Uterus (tissue), 4 donors: ENCODE measurements around the gene CHORDC1. TPM values are rescaled to one million over a fixed set of nuclear protein-coding genes. Genes with fewer than 3 reads are reported as not detected.

Source experiments
- DNase-seq, 2 donors: peaks; one replicate each; pipeline ENCODE4 v3.0.0-alpha.2; 2019 to 2020
- H3K27ac ChIP-seq, 2 donors: fragments of 200-600 bp; sonication (generic); 1 replicate in 1 of 2; 2 replicates in 1 of 2; pipeline ENCODE4 v1.5.1; 2016 to 2018
- H3K27me3 ChIP-seq, 2 donors: fragments of 200-600 bp; sonication (generic); one replicate each; pipeline ENCODE4 v1.5.1; 2018 to 2019; ENCODE audit warnings: control low read depth in 1 of 2
- H3K36me3 ChIP-seq, 2 donors: fragments of 200-600 bp; sonication (generic); one replicate each; pipeline ENCODE4 v1.5.1; 2019; ENCODE audit warnings: control low read depth in 1 of 2
- H3K4me1 ChIP-seq, 2 donors: fragments of 200-600 bp; sonication (generic); one replicate each; pipeline ENCODE4 v1.5.1; 2018 to 2019; ENCODE audit warnings: control low read depth in 1 of 2
- H3K4me3 ChIP-seq, 2 donors: fragments of 200-600 bp; sonication (generic); 1 replicate in 1 of 2; 2 replicates in 1 of 2; pipeline ENCODE4 v1.5.1; 2018 to 2019; ENCODE audit warnings: mild to moderate bottlenecking in 1 of 2
- H3K9me3 ChIP-seq, 2 donors: fragments of 200-600 bp; sonication (generic); one replicate each; pipeline ENCODE4 v1.5.1; 2019; ENCODE audit warnings: control low read depth in 1 of 2
- CTCF ChIP-seq, 4 experiments: fragments of 200-600 bp in 2 of 4; fragments of 450-650 bp in 2 of 4; sonication (generic) in 2 of 4; IDR thresholded peaks; one replicate each; pipeline ENCODE4 v1.5.1; 2016 to 2019; ENCODE audit warnings: antibody characterized with exemption in 4 of 4, mild to moderate bottlenecking in 2 of 4, moderate library complexity in 1 of 4
- POLR2A ChIP-seq, 2 donors: fragments of 450-650 bp; IDR thresholded peaks; one replicate each; pipeline ENCODE4 v1.6.1; 2016; ENCODE audit warnings: antibody characterized with exemption in 2 of 2, mild to moderate bottlenecking in 1 of 2, moderate library complexity in 1 of 2
- intact Hi-C: fragments of 100-400 bp; cut with DNase I; formaldehyde crosslinking; loops from one replicate; pipeline ENCODE4 v1.15.1; 2023; ENCODE audit warnings: low total_unique reads
- total RNA-seq, 4 donors: library from RNA; depleted of rRNA in 3 of 4; stranded (reverse); fragments of >200 nt in 3 of 4; gene quantifications; one replicate each; pipeline versions ENCODE4 v1.1.0 to v1.2.4, GENCODE V29; 2014 to 2023
- donor health status: DM: yes; HTN: yes; CAD: no.

CHORDC1 gene
- total RNA-seq, 4 donors from 2014 or later: 23.5 to 373 (median 58.7) TPM

GRCh38 chr11:90189011-90189410, 33.8 kb downstream of the CHORDC1 start:
- intact Hi-C loops: no loop called here
- no peak overlapping the region for H3K4me3 ChIP-seq
- H3K27me3 ChIP-seq: no peaks in the 10 kb centered on the region
- TF ChIP-seq CTCF (IDR thresholded peaks at IDR 0.05): no peak
- no peak for TF ChIP-seq POLR2A (IDR thresholded peaks at IDR 0.05)
- H3K4me1 ChIP-seq: no peaks in the 10 kb centered on the region
- no peaks in the 10 kb centered on the region for H3K36me3 ChIP-seq
- no peak overlapping the region for H3K27ac ChIP-seq
- no peaks in the 10 kb centered on the region for H3K9me3 ChIP-seq
- DNase-seq: no peak

- Histone ChIP-seq H3K9me3 (no peaks in the 10 kb centered on the region), H3K36me3 (no peaks in the 10 kb centered on the region), H3K27me3 (no peaks in the 10 kb centered on the region), H3K4me1 (no peaks in the 10 kb centered on the region), H3K4me3 (no peak overlapping the region), H3K27ac (no peak overlapping the region)
- no peak for DNase-seq
- intact Hi-C loops: no loop called here
- no peak for TF ChIP-seq CTCF (IDR thresholded peaks at IDR 0.05)
- no peak for TF ChIP-seq POLR2A (IDR thresholded peaks at IDR 0.05)
Measured at GRCh38 chr11:90187839-90188238, 35.0 kb downstream of the CHORDC1 start.

DNA sequence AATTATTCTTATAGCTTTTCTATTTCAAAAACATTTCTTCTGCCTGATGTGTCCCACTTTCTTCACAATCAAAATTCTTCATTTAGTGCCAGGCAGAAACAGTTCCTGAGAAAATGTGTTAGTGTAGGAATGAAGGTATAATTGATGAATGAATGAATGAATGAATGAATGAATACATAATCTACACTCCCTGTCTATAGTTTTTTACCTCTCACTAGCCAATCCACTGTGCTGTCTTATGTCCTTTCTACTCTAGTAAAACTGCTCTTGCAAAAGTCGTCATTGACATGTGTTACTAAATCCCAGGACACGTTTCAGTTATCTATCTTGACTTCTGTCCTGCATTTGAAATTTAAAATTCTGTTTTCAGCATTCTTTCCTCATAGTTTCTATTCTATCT, 42.9 kb downstream of the CHORDC1 start:
- intact Hi-C loops: no loop called here
- no peaks in the 10 kb centered on the region for H3K4me1 ChIP-seq
- TF ChIP-seq POLR2A (IDR thresholded peaks at IDR 0.05) (no peak), CTCF (IDR thresholded peaks at IDR 0.05) (no peak)

DNA sequence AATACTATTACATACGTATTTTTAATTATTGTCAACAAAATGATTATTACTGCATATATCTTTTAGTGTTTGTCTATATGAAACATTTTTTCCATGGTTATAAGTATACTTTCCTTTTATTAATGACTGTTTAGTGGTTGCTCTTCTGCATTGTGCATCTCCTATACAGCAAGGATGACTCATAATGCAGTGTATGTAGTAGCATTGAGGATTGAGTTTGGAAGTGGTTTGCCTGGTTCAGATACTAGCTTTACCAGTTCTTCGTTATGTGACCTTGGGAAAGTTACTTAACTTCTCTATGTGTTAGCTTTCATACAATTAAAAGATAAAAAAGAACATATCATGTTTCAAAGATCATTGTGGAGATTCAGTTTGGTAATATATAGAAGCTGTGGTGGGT, 44.1 kb downstream of the CHORDC1 start:
- no peak for DNase-seq
- intact Hi-C loops: no loop called here
- TF ChIP-seq POLR2A (IDR thresholded peaks at IDR 0.05) (no peak), CTCF (IDR thresholded peaks at IDR 0.05) (no peak)
- Histone ChIP-seq H3K27ac (no peak overlapping the region), H3K9me3 (no peaks in the 10 kb centered on the region), H3K4me3 (no peak overlapping the region), H3K36me3 (no peaks in the 10 kb centered on the region), H3K4me1 (no peaks in the 10 kb centered on the region), H3K27me3 (no peaks in the 10 kb centered on the region)

More for the DNA sequence above, 42.9 kb downstream of the CHORDC1 start:
- Histone ChIP-seq H3K4me3 (no peak overlapping the region), H3K9me3 (no peaks in the 10 kb centered on the region), H3K36me3 (no peaks in the 10 kb centered on the region), H3K27me3 (no peaks in the 10 kb centered on the region), H3K27ac (no peak overlapping the region)
- DNase-seq: no peak

- TF ChIP-seq POLR2A (IDR thresholded peaks at IDR 0.05): no peak
- no peak for TF ChIP-seq CTCF (IDR thresholded peaks at IDR 0.05)
- no peaks in the 10 kb centered on the region for H3K36me3 ChIP-seq
- H3K4me1 ChIP-seq: no peaks in the 10 kb centered on the region
Measured at GRCh38 chr11:90176069-90176468, 46.8 kb downstream of the CHORDC1 start.

More at GRCh38 chr11:90176069-90176468, 46.8 kb downstream of the CHORDC1 start:
- no peak overlapping the region for H3K4me3 ChIP-seq
- no peaks in the 10 kb centered on the region for H3K9me3 ChIP-seq
- no peak overlapping the region for H3K27ac ChIP-seq
- no peak for DNase-seq
- no peaks in the 10 kb centered on the region for H3K27me3 ChIP-seq
- intact Hi-C loops: no loop called here
